SIG-M5 (cell line): ENCODE results near the gene SPRED2.
"Not testable (repeated sequence)": the region's sequence is repeated elsewhere in the genome, so short reads cannot be mapped to it uniquely, and the experiment has no call there.

Experiments used
- DNase-seq: peaks from one replicate; lab custom pipeline; 2025; lab: John Stamatoyannopoulos, UW

The SPRED2 gene

GRCh38 chr2:65343386-65343785, 89.0 kb downstream of the SPRED2 start:
- no peak for DNase-seq

DNA sequence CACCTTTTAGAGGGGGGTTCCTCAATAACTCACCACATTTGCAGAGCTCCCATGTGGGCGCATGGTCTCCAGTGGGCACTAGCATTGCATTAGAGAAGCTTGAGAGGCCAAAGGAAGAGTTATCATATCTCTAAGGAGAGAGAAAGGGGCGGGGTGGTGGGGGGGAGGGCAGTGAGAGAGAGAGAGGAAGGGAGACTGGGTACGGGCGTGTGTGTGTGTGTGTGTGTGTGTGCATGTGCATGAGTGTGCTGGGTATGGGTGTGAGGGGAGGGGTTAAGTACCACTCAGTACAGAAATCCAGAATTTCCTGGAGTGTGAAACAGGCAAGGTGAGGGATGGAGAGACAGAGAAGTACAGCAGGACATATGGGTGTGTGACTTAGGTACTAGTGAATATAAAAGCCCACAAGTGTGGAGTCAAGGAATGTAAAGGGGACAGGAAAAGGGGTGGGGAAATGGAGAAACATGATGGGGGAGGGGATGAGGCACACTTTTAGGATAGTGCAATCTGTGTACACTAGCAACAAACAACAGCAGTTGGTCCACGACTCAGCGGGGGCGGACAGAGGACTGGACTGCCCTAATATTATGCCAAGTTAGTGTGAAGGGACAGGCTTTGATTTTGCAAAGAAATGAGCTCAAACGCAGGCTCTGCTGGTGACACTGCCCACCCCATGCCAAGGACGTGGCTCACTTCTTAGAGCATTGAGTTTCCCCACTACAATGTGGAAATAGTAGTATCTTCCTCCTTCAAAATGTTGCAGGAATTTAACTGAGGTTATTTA, 91.3 kb downstream of the SPRED2 start:
- no peak for DNase-seq

- no peak for DNase-seq
Observed at GRCh38 chr2:65339648-65340047, 92.8 kb downstream of the SPRED2 start.

DNA sequence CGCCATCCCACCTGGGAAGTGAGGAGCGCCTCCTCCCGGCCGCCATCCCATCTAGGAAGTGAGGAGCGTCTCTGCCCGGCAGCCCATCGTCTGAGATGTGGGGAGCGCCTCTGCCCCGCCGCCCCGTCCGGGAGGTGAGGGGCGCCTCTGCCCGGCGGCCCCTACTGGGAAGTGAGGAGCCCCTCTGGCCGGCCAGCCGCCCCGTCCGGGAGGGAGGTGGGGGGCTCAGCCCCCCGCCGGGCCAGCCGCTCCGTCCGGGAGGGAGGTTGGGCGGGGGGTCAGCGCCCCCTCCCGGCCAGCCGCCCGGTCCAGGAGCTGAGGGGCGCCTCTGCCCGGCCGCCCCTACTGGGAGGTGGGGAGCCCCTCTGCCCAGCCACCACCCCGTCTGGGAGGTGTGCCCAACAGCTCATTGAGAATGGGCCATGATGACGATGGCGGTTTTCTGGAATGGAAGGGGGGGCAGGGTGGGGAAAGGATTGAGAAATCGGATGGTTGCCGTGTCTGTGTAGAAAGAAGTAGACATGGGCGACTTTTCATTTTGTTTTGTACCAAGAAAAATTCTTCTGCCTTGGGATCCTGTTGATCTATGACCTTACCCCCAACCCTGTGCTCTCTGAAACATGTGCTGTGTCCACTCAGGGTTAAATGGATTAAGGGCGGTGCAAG, 93.4 kb downstream of the SPRED2 start:
- not testable (repeated sequence) for DNase-seq

GRCh38 chr2:65337915-65338314, 94.5 kb downstream of the SPRED2 start:
- DNase-seq: not testable (repeated sequence)

DNA sequence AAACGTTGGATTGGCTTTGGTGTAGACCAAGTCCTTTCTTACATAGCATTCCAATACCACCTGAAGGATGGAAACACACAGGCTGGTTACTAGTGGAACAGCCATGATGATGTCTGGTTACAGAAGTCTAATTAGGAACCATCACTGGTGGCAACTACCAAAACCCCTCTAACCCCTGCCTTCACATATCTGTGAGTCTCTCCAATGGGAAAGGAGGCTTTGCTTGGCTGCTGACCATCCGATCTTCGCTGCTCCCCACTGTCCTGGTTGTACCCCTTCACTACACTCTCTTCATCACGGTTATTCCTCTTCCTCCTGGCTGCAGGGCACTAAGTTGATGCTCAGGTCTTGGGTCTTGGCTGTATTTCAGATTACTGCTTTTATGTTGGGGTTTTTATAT, 97.7 kb downstream of the SPRED2 start:
- DNase-seq: no peak

- no peak for DNase-seq
Observed at GRCh38 chr2:65331336-65332025, 100.9 kb downstream of the SPRED2 start.

DNA sequence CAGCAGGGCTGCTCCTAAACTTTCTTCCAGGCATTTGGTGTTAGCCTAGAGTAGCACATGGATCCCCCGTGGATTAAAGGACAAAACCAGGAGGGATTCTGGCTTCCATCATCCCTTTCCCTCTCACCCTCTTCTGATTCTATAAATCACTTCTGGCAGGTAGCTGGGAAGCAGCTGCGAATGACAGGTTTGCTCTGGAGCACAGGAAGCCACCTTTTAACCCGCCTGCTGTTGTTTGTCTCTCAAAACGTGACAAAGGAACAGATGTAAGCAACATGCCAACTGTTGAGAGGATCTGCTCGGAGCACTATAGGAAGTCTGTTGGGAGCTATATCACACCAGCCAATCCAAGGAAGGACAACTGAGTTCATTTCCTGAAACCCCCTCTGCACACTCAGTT, 102.9 kb downstream of the SPRED2 start:
- no peak for DNase-seq

DNA sequence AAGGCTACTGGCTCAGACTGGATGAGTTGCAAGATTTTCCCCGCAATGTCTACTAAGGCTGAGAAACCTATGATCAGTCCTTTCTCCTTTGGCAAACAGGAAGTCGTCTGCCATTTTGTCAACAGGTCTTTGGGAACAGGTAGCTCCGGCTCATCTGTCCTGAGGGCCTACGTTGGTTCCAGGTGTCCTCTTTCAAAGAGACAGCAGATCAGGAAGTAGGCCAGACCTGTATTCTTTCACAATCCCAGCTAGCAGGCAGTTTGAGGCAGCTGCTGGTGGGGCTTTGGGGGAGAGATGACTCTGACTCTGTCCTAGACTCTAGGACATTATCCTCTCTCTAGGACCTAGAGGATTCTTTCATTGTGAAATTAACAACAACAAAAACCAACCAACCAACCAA, 106.1 kb downstream of the SPRED2 start:
- DNase-seq: no peak

DNA sequence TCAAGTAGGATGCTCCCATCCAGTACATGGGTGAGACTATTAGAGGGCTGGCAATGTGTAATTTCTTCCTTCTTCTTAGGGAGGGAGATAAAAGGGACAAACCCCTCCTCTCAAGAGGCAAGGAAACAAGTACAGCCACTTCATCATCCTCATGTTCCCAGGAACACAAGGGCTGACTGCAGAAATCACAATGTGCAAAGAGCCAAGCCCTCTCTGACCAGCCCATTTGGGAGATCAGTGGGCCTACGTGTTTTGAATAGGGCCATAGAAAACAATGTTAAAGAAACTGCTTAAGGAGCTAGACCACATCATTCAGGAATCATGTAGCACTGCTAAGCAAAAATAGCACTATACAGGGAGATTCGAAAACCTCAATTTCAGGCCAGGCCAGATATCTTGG, 107.3 kb downstream of the SPRED2 start:
- DNase-seq: no peak

- DNase-seq: no peak
Observed at GRCh38 chr2:65320946-65321345, 111.5 kb downstream of the SPRED2 start.

DNA sequence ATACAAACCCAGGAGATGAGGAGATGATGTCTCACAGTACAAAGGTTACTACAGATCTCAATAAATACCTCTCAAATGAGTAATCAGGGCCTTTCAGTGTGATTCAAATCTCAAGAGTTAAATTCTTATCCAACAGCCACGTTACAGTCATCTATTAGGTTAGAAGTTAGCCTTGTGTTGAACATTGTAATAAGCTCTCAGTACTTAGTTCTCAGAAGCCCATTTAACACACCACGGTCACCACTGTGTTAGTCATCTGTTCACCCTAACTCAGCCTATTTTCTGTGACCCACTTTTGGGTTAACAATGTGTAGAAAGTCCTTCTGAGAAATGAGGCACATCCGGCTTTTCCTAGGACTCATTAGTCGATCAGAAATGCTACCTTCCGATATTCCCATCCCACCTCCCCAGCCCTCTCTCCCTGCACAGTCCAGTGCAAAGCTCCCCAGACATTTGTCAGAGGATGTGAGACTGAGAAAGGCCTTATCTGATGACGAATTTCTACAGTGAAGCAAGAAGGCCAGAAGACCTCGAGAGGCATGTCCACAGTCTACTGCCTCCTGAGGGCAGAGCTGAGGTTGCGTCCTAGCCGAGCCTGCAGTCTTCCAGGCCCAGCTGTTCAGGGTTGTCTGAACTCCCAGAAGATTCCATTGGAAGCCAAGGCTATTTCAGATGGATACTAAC, 112.2 kb downstream of the SPRED2 start:
- DNase-seq: no peak

GRCh38 chr2:65319674-65320041, 112.7 kb downstream of the SPRED2 start:
- no peak for DNase-seq

- no peak for DNase-seq
Observed at GRCh38 chr2:65319072-65319673, 113.2 kb downstream of the SPRED2 start.

DNA sequence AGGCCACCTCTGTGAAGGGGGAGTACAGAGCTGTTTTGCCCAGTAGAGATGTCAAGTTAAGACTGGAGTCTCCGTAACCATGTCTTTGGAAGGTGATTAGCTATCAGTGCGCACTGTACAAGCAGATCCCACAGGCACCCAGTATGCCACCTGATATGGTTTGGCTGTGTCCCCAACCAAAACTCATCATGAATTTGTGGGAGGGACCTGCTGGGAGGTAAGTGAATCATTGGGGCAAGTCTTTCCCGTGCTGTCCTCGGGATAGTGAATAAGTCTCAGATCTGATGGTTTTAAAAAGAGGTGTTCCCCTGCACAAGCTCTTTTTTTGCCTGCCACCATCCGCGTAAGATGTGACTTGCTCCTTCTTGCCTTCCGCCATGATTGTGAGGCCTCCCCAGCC, 114.6 kb downstream of the SPRED2 start:
- no peak for DNase-seq

DNA sequence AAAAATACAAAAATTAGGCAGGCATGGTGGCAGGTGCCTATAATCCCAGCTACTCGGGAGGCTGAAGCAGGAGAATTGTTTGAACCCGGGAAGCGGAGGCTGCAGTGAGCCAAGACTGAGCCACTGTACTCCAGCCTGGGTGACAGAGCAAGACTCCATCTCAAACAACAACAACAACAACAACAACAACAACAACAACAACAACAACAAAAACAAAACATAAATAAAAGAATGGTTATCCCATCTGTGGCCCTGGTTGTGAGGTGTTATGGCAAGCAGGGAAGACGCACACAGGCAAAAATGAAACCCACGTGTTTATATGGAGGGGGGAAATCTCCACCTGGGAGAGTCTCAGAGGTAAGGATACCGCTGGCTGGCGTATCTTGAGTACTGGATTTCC, 115.0 kb downstream of the SPRED2 start:
- DNase-seq: not testable (repeated sequence)

- no peak for DNase-seq
Observed at GRCh38 chr2:65316072-65316471, 116.3 kb downstream of the SPRED2 start.

- no peak for DNase-seq
Observed at GRCh38 chr2:65314801-65315441, 117.5 kb downstream of the SPRED2 start.

GRCh38 chr2:65313954-65314256, 118.5 kb downstream of the SPRED2 start:
- no peak for DNase-seq

DNA sequence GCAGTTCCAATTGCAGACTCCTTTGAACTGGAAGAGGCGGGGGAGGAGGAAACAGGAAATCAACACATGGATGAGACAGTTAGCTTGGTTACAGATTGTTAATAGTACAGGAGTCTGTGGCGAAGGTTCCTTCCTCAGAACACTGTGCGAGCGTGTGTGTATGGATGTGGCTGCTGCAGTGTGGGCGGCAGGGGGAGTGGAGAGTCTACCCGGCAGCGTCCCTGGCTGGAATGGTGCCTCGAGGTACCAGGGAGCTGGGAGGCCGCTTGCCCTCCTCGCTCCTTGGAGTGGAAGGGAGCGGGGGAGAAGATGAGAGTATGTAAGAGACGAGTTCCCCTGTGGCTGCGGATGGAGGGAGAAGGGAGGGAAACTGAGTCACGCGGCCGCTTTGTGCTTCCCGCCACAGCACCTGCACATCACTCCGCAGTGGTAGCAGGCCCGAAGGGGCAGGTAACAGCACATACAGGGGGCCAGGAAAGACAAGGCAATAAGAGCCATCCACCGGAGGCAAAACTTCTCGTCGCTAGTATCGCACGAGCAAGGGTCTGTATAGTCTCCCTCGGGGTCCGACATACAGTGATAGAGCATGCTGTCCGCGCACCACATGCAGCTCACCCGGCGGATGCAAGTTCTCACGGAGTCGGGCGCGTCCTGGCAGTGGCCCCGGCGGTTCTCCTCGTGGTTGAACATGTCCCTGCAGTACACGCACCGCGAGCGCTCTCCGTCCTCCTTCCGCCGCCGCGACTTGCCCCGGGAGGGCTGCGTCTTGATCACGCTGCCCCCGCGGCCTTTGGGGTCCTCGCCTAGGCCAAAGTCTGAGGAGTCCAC, 119.1 kb downstream of the SPRED2 start:
- no peak for DNase-seq

DNA sequence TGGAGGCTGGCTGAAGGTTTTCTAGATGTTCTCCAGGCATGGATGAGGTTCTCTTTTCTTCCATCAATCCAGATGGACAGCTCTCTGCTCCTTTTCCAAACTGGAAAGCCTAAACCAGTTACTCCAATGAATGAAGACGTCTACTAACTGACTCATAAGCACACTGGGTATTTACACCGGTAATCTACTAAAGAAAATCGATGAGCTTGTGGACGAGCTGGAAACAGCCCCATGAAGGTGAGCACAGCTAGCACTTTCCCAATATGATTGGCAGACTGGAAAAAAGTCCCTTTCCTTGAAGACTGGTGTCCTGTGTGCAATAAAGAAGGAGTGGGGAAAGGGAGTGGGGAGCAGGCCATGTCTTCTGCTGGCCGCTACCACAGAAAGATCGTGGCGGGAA, 120.8 kb downstream of the SPRED2 start:
- DNase-seq: no peak
